Panc1 (cell line): ENCODE measurements around the gene NDUFS4. TPM values are rescaled to one million over a fixed set of nuclear protein-coding genes. Genes with fewer than 3 reads are reported as not detected.

Experiments
- ATAC-seq: fragments of 200-7000 bp; cut with Tn5 transposase; 2 replicates; pipeline ENCODE4 v1.9.1; 2020; ENCODE audit warnings: mild to moderate bottlenecking, moderate library complexity
- BruUV-seq: library from RNA; stranded (reverse); fragments of 400-500 nt; replicated peaks from 2 replicates; lab custom pipeline; 2021; lab: Mats Ljungman, UMichigan
- CTCF ChIA-PET: fragments of 300-600 bp; sonication (Branson Sonifier 250); formaldehyde crosslinking; loops from one replicate; lab custom pipeline; 2022; ENCODE audit warnings: antibody characterized with exemption; lab: Charles Lee
- POLR2A ChIA-PET: fragments of 300-600 bp; sonication (Branson Sonifier 250); formaldehyde crosslinking; loops from one replicate; lab custom pipeline; 2022; ENCODE audit warnings: antibody characterized with exemption; lab: Charles Lee
- DNase-seq: peaks from one replicate; pipeline ENCODE4 v3.0.0-alpha.2; 2010; ENCODE audit warnings: low read depth, low spot score
- H3K27ac ChIP-seq: 2 replicates; pipeline ENCODE4 v1.5.1; 2011; ENCODE audit warnings: mild to moderate bottlenecking, low read length, inconsistent platforms
- H3K27me3 ChIP-seq: fragments of 200-500 bp; sonication (Bioruptor generic); 2 replicates; pipeline ENCODE4 v1.6.0; 2014; ENCODE audit warnings: low read length, inconsistent platforms; ENCODE audit not compliant: control insufficient read depth, insufficient read depth
- H3K36me3 ChIP-seq: fragments of 200-500 bp; sonication (Bioruptor generic); 2 replicates; pipeline ENCODE4 v1.5.1; 2014; ENCODE audit warnings: inconsistent platforms, mild to moderate bottlenecking, low read length, moderate library complexity; ENCODE audit not compliant: control insufficient read depth, insufficient read depth
- H3K4me1 ChIP-seq: 2 replicates; pipeline ENCODE4 v1.5.1; 2011; ENCODE audit warnings: inconsistent platforms, mild to moderate bottlenecking, low read length, moderate library complexity; ENCODE audit not compliant: control insufficient read depth, insufficient read depth
- H3K4me3 ChIP-seq, 2 experiments: 2 replicates each; pipeline ENCODE4 v1.5.1; 2011 to 2012; ENCODE audit warnings: low read depth in 2 of 2, low read length in 2 of 2, mild to moderate bottlenecking in 2 of 2, inconsistent platforms in 1 of 2, moderate library complexity in 1 of 2
- H3K9me3 ChIP-seq: fragments of 200-500 bp; sonication (Bioruptor generic); 2 replicates; pipeline ENCODE4 v1.5.1; 2014; ENCODE audit warnings: low read depth, mild to moderate bottlenecking, inconsistent platforms, low read length, moderate library complexity; ENCODE audit not compliant: control insufficient read depth, insufficient read depth
- POLR2AphosphoS5 ChIP-seq: IDR thresholded peaks from 2 replicates; pipeline ENCODE4 v1.6.1; 2012; ENCODE audit warnings: mild to moderate bottlenecking, low read depth, low read length, moderate library complexity
- SIN3A ChIP-seq: IDR thresholded peaks from 2 replicates; pipeline ENCODE4 v1.6.1; 2012; ENCODE audit warnings: low read depth, mild to moderate bottlenecking, low read length, moderate library complexity, borderline replicate concordance; ENCODE audit not compliant: insufficient read depth
- TCF7L2 ChIP-seq: IDR thresholded peaks from 2 replicates; pipeline ENCODE4 v1.6.1; 2011; ENCODE audit warnings: mild to moderate bottlenecking, low read depth, low read length, inconsistent platforms
- in situ Hi-C: cut with HindIII; loops from 2 replicates; pipeline ENCODE4 v1.10.0; 2016; ENCODE audit warnings: low sequenced_read_pairs, low pct_unique_long_range_greater_than_20kb
- intact Hi-C: fragments of 100-400 bp; cut with micrococcal nuclease; formaldehyde crosslinking; loops from one replicate; pipeline ENCODE4 v1.10.0; 2022; ENCODE audit not compliant: unreplicated experiment
- total RNA-seq: library from RNA; stranded (reverse); gene quantifications from one replicate; pipeline ENCODE4 v1.2.1, GENCODE V29; 2021; ENCODE audit not compliant: unreplicated experiment
- TF ChIP-seq, protein P1 (sequence below), 2 experiments: IDR thresholded peaks; 2 replicates each; pipeline ENCODE4 v1.6.1; 2011 to 2012; ENCODE audit warnings: low read depth in 2 of 2, control low read depth in 1 of 2, low read length in 1 of 2, mild to moderate bottlenecking in 1 of 2, moderate library complexity in 1 of 2; ENCODE audit not compliant: insufficient read depth in 1 of 2
- TF ChIP-seq, protein P2 (sequence below): fragments of 450-650 bp; IDR thresholded peaks from 2 replicates; pipeline ENCODE4 v1.5.1; 2017; ENCODE audit warnings: mild to moderate bottlenecking

The NDUFS4 gene
- total RNA-seq, 1 experiment from 2014 or later, result 86.2 TPM

DNA sequence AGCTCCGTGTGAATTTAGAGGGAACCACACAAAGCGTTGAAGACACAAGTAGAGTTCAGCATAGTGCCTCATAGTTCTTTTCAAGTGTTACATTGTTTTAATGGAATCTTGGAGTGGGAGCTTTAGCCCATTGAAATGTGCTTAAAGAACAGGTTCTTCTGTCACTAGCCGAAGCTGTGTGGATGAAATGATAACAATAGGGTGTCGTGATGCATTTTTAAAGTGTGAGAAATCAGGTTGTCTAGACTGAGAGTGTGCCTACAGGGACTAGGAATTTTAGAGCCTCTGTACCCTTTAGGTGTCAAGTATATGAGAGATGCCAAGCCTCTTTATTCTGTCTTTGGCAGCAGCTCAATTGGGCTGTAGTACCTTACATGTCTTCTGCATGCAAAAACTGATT, 83.0 kb downstream of the NDUFS4 start:
- Histone ChIP-seq H3K27ac (no peak overlapping the region), H3K36me3 (no peaks in the 10 kb centered on the region; the same call in 1 of the 2 replicates), H3K27me3 (no peaks in the 10 kb centered on the region), H3K4me1 (no peaks in the 10 kb centered on the region; the same call in 1 of the 2 replicates), H3K4me3 (no peak overlapping the region), H3K9me3 (no peaks in the 10 kb centered on the region)
- intact Hi-C loops (no loop called here), in situ Hi-C loops (no loop called here)
- ATAC-seq, result no peak
- ChIA-PET CTCF (no interaction called here), POLR2A (no interaction called here)
- no peak for TF ChIP-seq POLR2AphosphoS5
- no peak for TF ChIP-seq TCF7L2
- no peak for TF ChIP-seq SIN3A
- TF ChIP-seq, protein P1, sequence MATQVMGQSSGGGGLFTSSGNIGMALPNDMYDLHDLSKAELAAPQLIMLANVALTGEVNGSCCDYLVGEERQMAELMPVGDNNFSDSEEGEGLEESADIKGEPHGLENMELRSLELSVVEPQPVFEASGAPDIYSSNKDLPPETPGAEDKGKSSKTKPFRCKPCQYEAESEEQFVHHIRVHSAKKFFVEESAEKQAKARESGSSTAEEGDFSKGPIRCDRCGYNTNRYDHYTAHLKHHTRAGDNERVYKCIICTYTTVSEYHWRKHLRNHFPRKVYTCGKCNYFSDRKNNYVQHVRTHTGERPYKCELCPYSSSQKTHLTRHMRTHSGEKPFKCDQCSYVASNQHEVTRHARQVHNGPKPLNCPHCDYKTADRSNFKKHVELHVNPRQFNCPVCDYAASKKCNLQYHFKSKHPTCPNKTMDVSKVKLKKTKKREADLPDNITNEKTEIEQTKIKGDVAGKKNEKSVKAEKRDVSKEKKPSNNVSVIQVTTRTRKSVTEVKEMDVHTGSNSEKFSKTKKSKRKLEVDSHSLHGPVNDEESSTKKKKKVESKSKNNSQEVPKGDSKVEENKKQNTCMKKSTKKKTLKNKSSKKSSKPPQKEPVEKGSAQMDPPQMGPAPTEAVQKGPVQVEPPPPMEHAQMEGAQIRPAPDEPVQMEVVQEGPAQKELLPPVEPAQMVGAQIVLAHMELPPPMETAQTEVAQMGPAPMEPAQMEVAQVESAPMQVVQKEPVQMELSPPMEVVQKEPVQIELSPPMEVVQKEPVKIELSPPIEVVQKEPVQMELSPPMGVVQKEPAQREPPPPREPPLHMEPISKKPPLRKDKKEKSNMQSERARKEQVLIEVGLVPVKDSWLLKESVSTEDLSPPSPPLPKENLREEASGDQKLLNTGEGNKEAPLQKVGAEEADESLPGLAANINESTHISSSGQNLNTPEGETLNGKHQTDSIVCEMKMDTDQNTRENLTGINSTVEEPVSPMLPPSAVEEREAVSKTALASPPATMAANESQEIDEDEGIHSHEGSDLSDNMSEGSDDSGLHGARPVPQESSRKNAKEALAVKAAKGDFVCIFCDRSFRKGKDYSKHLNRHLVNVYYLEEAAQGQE (IDR thresholded peaks at IDR 0.05; ENCODE audit: insufficient read depth in 1 of 2, low read depth in 2 of 2, low read length in 1 of 2), result no peak
- TF ChIP-seq, protein P2, sequence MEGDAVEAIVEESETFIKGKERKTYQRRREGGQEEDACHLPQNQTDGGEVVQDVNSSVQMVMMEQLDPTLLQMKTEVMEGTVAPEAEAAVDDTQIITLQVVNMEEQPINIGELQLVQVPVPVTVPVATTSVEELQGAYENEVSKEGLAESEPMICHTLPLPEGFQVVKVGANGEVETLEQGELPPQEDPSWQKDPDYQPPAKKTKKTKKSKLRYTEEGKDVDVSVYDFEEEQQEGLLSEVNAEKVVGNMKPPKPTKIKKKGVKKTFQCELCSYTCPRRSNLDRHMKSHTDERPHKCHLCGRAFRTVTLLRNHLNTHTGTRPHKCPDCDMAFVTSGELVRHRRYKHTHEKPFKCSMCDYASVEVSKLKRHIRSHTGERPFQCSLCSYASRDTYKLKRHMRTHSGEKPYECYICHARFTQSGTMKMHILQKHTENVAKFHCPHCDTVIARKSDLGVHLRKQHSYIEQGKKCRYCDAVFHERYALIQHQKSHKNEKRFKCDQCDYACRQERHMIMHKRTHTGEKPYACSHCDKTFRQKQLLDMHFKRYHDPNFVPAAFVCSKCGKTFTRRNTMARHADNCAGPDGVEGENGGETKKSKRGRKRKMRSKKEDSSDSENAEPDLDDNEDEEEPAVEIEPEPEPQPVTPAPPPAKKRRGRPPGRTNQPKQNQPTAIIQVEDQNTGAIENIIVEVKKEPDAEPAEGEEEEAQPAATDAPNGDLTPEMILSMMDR, result no peak
- no TSS peak for BruUV-seq
- DNase-seq, result no peak

GRCh38 chr5:53645078-53645477, 84.6 kb downstream of the NDUFS4 start:
- no TSS peak for BruUV-seq
- H3K9me3 ChIP-seq, result no peaks in the 10 kb centered on the region
- POLR2A ChIA-PET, result no interaction called here
- no peaks in the 10 kb centered on the region; the same call in 1 of the 2 replicates for H3K36me3 ChIP-seq
- H3K27ac ChIP-seq, result no peak overlapping the region
- TF ChIP-seq POLR2AphosphoS5, result no peak
- no peak for TF ChIP-seq TCF7L2
- in situ Hi-C loops, result no loop called here
- no peak for ATAC-seq
- DNase-seq, result no peak
- H3K27me3 ChIP-seq, result no peaks in the 10 kb centered on the region
- H3K4me3 ChIP-seq, result no peak overlapping the region
- no peaks in the 10 kb centered on the region; the same call in 1 of the 2 replicates for H3K4me1 ChIP-seq
- CTCF ChIA-PET, result no interaction called here
- intact Hi-C loops, result no loop called here

- ATAC-seq (no peak), DNase-seq (no peak)
- intact Hi-C loops (no loop called here), in situ Hi-C loops (no loop called here)
- no peaks in the 10 kb centered on the region for H3K9me3 ChIP-seq
- POLR2A ChIA-PET, result no interaction called here
- no peaks in the 10 kb centered on the region for H3K27me3 ChIP-seq
- H3K27ac ChIP-seq, result no peak overlapping the region
- no peaks in the 10 kb centered on the region; the same call in 1 of the 2 replicates for H3K36me3 ChIP-seq
- no peak overlapping the region for H3K4me3 ChIP-seq
- H3K4me1 ChIP-seq, result no peaks in the 10 kb centered on the region; the same call in 1 of the 2 replicates
- CTCF ChIA-PET, result no interaction called here
- no TSS peak for BruUV-seq
- TF ChIP-seq SIN3A (no peak), TCF7L2 (no peak), POLR2AphosphoS5 (no peak)
- TF ChIP-seq, protein P2, result no peak
- TF ChIP-seq, protein P1 (IDR thresholded peaks at IDR 0.05; ENCODE audit: insufficient read depth in 1 of 2, low read depth in 2 of 2, low read length in 1 of 2), result no peak
Measured at GRCh38 chr5:53649352-53649751, 88.9 kb downstream of the NDUFS4 start.
